LNCaP clone FGC (cell line): ENCODE measurements around the gene MEIS2.

Source experiments
- DNase-seq: peaks from one replicate; pipeline ENCODE4 v3.0.0-alpha.2; 2011; ENCODE audit warnings: low read depth
- H3K4me3 ChIP-seq: 2 replicates; pipeline ENCODE4 v1.5.1; 2011; ENCODE audit warnings: mild to moderate bottlenecking, low read depth, low read length, control low read depth
- TF ChIP-seq, protein P1 (sequence below): IDR thresholded peaks from 2 replicates; pipeline ENCODE4 v1.5.1; 2012; ENCODE audit warnings: mild to moderate bottlenecking; ENCODE audit not compliant: control insufficient read depth, insufficient read depth; ENCODE audit errors: extremely low read depth

The MEIS2 gene

DNA sequence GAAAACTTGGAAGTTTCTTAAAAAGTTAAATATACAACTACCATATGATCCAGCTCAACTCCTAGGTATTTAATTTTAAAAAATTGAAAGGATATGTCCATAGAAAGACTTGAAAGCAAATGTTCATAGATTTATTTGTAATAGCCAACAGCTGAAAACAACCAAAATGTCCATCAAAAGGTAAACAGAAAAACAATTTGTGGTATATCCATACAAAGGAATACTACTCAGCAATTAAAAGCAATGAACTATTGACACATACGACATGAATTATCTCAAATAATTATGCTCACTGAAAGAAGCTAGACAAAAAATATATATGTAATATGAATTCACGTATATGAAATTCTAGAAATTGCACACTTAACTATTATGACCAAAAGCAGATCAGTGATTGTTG, 249.5 kb downstream of the MEIS2 start:
- TF ChIP-seq, protein P1, sequence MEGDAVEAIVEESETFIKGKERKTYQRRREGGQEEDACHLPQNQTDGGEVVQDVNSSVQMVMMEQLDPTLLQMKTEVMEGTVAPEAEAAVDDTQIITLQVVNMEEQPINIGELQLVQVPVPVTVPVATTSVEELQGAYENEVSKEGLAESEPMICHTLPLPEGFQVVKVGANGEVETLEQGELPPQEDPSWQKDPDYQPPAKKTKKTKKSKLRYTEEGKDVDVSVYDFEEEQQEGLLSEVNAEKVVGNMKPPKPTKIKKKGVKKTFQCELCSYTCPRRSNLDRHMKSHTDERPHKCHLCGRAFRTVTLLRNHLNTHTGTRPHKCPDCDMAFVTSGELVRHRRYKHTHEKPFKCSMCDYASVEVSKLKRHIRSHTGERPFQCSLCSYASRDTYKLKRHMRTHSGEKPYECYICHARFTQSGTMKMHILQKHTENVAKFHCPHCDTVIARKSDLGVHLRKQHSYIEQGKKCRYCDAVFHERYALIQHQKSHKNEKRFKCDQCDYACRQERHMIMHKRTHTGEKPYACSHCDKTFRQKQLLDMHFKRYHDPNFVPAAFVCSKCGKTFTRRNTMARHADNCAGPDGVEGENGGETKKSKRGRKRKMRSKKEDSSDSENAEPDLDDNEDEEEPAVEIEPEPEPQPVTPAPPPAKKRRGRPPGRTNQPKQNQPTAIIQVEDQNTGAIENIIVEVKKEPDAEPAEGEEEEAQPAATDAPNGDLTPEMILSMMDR: no peak
- H3K4me3 ChIP-seq: no peak overlapping the region
- no peak for DNase-seq

DNA sequence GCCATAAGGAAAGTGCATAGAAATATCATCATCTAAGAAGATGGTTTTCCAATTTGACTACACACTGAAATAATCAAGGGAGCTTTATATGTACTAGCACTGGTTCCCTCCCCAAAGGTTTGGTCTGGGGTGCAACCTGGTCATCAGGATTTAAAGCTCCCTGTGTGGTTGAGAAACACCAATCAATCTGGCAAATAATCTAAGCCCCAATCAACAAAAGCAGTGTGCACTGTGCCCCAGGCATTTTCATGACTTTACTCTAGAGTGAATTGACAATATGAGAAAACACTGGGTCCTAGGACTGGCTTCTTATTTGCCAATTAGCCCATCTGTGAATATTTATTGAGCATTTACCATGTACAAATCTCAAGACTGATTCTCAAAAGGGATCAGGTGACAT, 255.1 kb downstream of the MEIS2 start:
- no peak for DNase-seq
- TF ChIP-seq, protein P1: no peak
- no peak overlapping the region for H3K4me3 ChIP-seq

DNA sequence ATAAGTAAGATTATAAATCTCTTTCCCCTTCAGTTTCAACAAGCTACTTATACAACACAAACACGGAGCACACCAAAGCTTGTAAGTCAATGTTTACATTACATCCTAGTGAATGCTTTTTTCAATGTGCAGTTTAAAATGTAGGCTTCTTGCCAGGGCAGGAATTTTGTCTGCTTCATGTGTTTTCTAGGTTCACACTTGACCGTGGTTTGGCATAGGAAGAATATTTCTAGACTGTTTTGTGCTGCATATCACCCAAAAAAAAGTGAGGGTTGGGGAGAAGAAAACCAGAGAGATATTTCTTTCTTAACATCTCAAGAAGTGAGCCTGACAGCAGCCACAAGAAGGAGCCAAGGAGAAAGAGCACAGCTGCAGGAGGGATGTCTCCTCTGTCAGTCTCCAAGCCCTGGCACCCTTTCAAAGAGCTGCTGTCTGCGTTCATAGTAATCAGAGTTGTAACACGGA, 255.8 kb downstream of the MEIS2 start:
- DNase-seq: peak; percentile 23
- TF ChIP-seq, protein P1: peak; percentile 14; the same call in 1 of the 2 replicates
- no peak overlapping the region for H3K4me3 ChIP-seq

DNA sequence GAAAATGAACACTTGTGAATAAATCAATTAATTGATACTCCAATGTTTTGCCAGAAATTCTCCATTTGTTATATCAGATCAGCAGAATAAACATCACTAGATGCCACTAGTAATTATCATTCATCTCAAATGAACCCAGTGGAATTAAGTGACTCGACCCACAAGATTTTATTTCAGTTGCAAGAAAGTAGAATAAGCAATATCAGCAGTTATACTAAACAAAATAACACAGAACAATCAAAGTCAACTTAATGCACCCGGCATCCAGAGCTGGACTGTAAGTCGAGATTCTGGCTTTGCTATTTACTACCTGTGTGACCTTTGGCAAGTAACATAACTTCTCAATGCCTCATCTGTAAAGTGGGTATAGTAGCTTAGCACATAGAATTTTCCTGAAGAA, 256.5 kb downstream of the MEIS2 start:
- TF ChIP-seq, protein P1: no peak
- H3K4me3 ChIP-seq: no peak overlapping the region
- no peak for DNase-seq

DNA sequence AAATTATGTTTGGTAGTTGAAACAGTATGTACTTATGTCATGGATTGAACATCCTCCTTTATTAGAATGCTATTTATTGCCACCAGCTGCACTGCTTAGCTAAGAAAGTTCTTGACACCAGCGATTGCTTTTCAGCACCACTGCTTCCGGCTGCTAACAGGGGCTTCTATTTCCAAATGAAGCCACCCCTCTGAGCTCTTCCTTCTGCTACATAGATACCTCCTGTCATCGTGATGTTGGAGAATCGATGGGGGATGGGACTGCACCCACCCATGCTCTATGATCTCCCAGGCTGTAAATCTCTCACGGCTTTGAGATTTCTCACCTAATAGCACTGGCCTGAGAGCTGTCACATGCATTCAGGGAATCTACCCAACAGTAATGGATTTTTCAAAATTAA, 259.2 kb downstream of the MEIS2 start:
- no peak for DNase-seq
- no peak overlapping the region for H3K4me3 ChIP-seq
- TF ChIP-seq, protein P1: no peak
